ENCODE data around the gene ANO1. TPM values are rescaled to one million over a fixed set of nuclear protein-coding genes. Genes with fewer than 3 reads are reported as not detected.

Gene ANO1
- total RNA-seq, 4 donors from 2014 or later: 5.1 to 17.5 (median 14.5) TPM

- peaks cover 0 to 8% (median 0%) of the 10 kb centered on the region in 4 donors for H3K27me3 ChIP-seq
- no peaks in the 10 kb centered on the region for H3K36me3 ChIP-seq
- DNase-seq: no peak
- WGBS, 2 donors: 71 to 78% methylated on average over 6 of the region's 11 CpGs
- no peak overlapping the region for H3K4me3 ChIP-seq
- intact Hi-C loops (cut with DNase I): no loop called here
- H3K4me1 ChIP-seq: no peaks in the 10 kb centered on the region
- H3K27ac ChIP-seq: no peak overlapping the region
- no peaks in the 10 kb centered on the region for H3K9me3 ChIP-seq
- TF ChIP-seq POLR2A (IDR thresholded peaks at IDR 0.05) (no peak), CTCF (IDR thresholded peaks at IDR 0.05) (no peak)
Observed at GRCh38 chr11:70104961-70105360, 26.8 kb downstream of the ANO1 start.

- no peaks in the 10 kb centered on the region for H3K36me3 ChIP-seq
- TF ChIP-seq CTCF (IDR thresholded peaks at IDR 0.05): no peak
- H3K9me3 ChIP-seq: no peaks in the 10 kb centered on the region
- peaks cover 0 to 8% (median 0%) of the 10 kb centered on the region in 4 donors for H3K27me3 ChIP-seq
- H3K4me1 ChIP-seq: no peaks in the 10 kb centered on the region
- DNase-seq: no peak
- H3K4me3 ChIP-seq: no peak overlapping the region
- 77 to 85% methylated on average over 3 to 8 of the region's 12 CpGs for WGBS, 2 donors
- no peak overlapping the region for H3K27ac ChIP-seq
- intact Hi-C loops (cut with DNase I): no loop called here
Observed at GRCh38 chr11:70105369-70105754, 27.2 kb downstream of the ANO1 start.

GRCh38 chr11:70105755-70106571, 27.8 kb downstream of the ANO1 start:
- H3K36me3 ChIP-seq: no peaks in the 10 kb centered on the region
- H3K27ac ChIP-seq: no peak overlapping the region
- no peak for TF ChIP-seq CTCF (IDR thresholded peaks at IDR 0.05)
- no peak for TF ChIP-seq POLR2A (IDR thresholded peaks at IDR 0.05)
- no peak overlapping the region for H3K4me3 ChIP-seq
- peaks cover 0 to 8% (median 0%) of the 10 kb centered on the region in 4 donors for H3K27me3 ChIP-seq
- 70 to 73% methylated on average over 17 to 19 of the region's 24 CpGs for WGBS, 2 donors
- no peak for DNase-seq
- H3K4me1 ChIP-seq: peaks cover 0 to 5% (median 0%) of the 10 kb centered on the region in 3 donors
- intact Hi-C loops (cut with DNase I): no loop called here
- H3K9me3 ChIP-seq: no peaks in the 10 kb centered on the region

GRCh38 chr11:70106757-70107156, 28.6 kb downstream of the ANO1 start:
- intact Hi-C loops (cut with DNase I): no loop called here
- no peak overlapping the region for H3K27ac ChIP-seq

More at GRCh38 chr11:70106757-70107156, 28.6 kb downstream of the ANO1 start:
- H3K4me3 ChIP-seq: no peak overlapping the region
- peaks cover 0 to 8% (median 0%) of the 10 kb centered on the region in 4 donors for H3K27me3 ChIP-seq
- 67 to 94% methylated on average over 5 of the region's 5 CpGs for WGBS, 2 donors
- peaks cover 0 to 13% (median 0%) of the 10 kb centered on the region in 3 donors for H3K4me1 ChIP-seq
- H3K9me3 ChIP-seq: no peaks in the 10 kb centered on the region
- no peak for DNase-seq
- H3K36me3 ChIP-seq: no peaks in the 10 kb centered on the region
- TF ChIP-seq CTCF (IDR thresholded peaks at IDR 0.05): no peak
- TF ChIP-seq POLR2A (IDR thresholded peaks at IDR 0.05): no peak
